Measurements from ENCODE around the gene GPR146. TPM values are rescaled to one million over a fixed set of nuclear protein-coding genes. Genes with fewer than 3 reads are reported as not detected.
A peak's percentile ranks its signal among the peaks of the same experiment; 100 is the strongest.

GPR146 gene
- total RNA-seq, 1 donor: 1.2 TPM

GRCh38 chr7:1052031-1052818 is 7.9 kb downstream of the GPR146 start:
- no peak for DNase-seq (ENCODE audit: low read depth)
- no peak for TF ChIP-seq CTCF (IDR thresholded peaks at IDR 0.05; ENCODE audit: insufficient read depth, low read length)

GRCh38 chr7:1053002-1053411 is 8.7 kb downstream of the GPR146 start:
- no peak overlapping the region for H3K4me3 ChIP-seq (ENCODE audit: low read depth, low read length)
- no peak for DNase-seq (ENCODE audit: low read depth)
- no peak for TF ChIP-seq CTCF (IDR thresholded peaks at IDR 0.05; ENCODE audit: insufficient read depth, low read length)

More at GRCh38 chr7:1052031-1052818, 7.9 kb downstream of the GPR146 start:
- H3K4me3 ChIP-seq (ENCODE audit: low read depth, low read length): no peak overlapping the region

GRCh38 chr7:1053816-1054370 is 9.5 kb downstream of the GPR146 start:
- no peak overlapping the region for H3K4me3 ChIP-seq (ENCODE audit: low read depth, low read length)
- no peak for DNase-seq (ENCODE audit: low read depth)
- TF ChIP-seq CTCF (IDR thresholded peaks at IDR 0.05; ENCODE audit: insufficient read depth, low read length): no peak

- DNase-seq (ENCODE audit: low read depth): no peak
- TF ChIP-seq CTCF (IDR thresholded peaks at IDR 0.05; ENCODE audit: insufficient read depth, low read length): no peak
- H3K4me3 ChIP-seq (ENCODE audit: low read depth, low read length): no peak overlapping the region
Observed at GRCh38 chr7:1054438-1054837, 10.1 kb downstream of the GPR146 start.

- no peak for TF ChIP-seq CTCF (IDR thresholded peaks at IDR 0.05; ENCODE audit: insufficient read depth, low read length)
- peak; percentile 47 for DNase-seq (ENCODE audit: low read depth)
- no peak overlapping the region for H3K4me3 ChIP-seq (ENCODE audit: low read depth, low read length)
Observed at GRCh38 chr7:1054861-1055450, 10.6 kb downstream of the GPR146 start.

GRCh38 chr7:1055491-1055955 is 11.2 kb downstream of the GPR146 start:
- DNase-seq (ENCODE audit: low read depth): no peak
- H3K4me3 ChIP-seq (ENCODE audit: low read depth, low read length): no peak overlapping the region
- no peak for TF ChIP-seq CTCF (IDR thresholded peaks at IDR 0.05; ENCODE audit: insufficient read depth, low read length)

Data from fibroblast of the aortic adventitia (primary cell).